Stimulated activated CD8-positive, alpha-beta memory T cell treated with anti-CD3 and anti-CD28 coated beads, Interleukin-15, amount 100 ng/mL, for 1 hour (primary cell): ENCODE data around the gene ATRNL1.

ENCODE experiments used
- DNase-seq: peaks from one replicate; pipeline ENCODE4 v3.0.0-alpha.2; 2020; ENCODE audit warnings: low read depth

Gene ATRNL1

GRCh38 chr10:115982076-115982475 is 888.9 kb downstream of the ATRNL1 start:
- no peak for DNase-seq

GRCh38 chr10:115982526-115982925 is 889.4 kb downstream of the ATRNL1 start:
- DNase-seq: no peak

- no peak for DNase-seq
These were observed 892.6 kb downstream of the ATRNL1 start for GRCh38 chr10:115985786-115986185.

GRCh38 chr10:115988380-115988779 is 895.2 kb downstream of the ATRNL1 start:
- no peak for DNase-seq

GRCh38 chr10:115989621-115990020 is 896.5 kb downstream of the ATRNL1 start:
- no peak for DNase-seq

GRCh38 chr10:115992236-115992986 is 899.2 kb downstream of the ATRNL1 start:
- DNase-seq: no peak

GRCh38 chr10:115996031-115996430 is 902.9 kb downstream of the ATRNL1 start:
- DNase-seq: no peak

GRCh38 chr10:115998301-115998700 is 905.1 kb downstream of the ATRNL1 start:
- DNase-seq: no peak
